HCT116 (cell line): Measurements from ENCODE around the gene CPLX3. TPM values are rescaled to one million over a fixed set of nuclear protein-coding genes. Genes with fewer than 3 reads are reported as not detected.

Experiments used
- ATAC-seq: fragments of 200-7000 bp; cut with Tn5 transposase; 2 replicates; pipeline ENCODE4 v1.9.1; 2020; ENCODE audit warnings: mild to moderate bottlenecking, moderate library complexity
- BruUV-seq: library from RNA; stranded (reverse); fragments of 400-500 nt; replicated peaks from 2 replicates; lab custom pipeline; 2021; lab: Mats Ljungman, UMichigan
- CTCF ChIA-PET: fragments of 300-600 bp; sonication (Branson Sonifier 250); formaldehyde crosslinking; loops from one replicate; lab custom pipeline; 2021; ENCODE audit warnings: antibody characterized with exemption; lab: Charles Lee
- POLR2A ChIA-PET: fragments of 300-600, 350-600 bp; sonication (Branson Sonifier 250); formaldehyde crosslinking; loops from one replicate; lab custom pipeline; 2021; ENCODE audit warnings: antibody characterized with exemption; lab: Charles Lee
- RAD21 ChIA-PET, 2 experiments: fragments of 300-600 bp; sonication (Branson Sonifier 250); formaldehyde crosslinking; loops; one replicate each; lab custom pipeline; 2023; ENCODE audit warnings: low total read pairs in 2 of 2; ENCODE audit not compliant: uncharacterized antibody in 2 of 2, unreplicated experiment in 2 of 2, low non-redundant PET in 1 of 2; lab: Charles Lee
- DNase-seq: peaks from one replicate; pipeline ENCODE4 v3.0.0-alpha.2; 2010; ENCODE audit warnings: low read depth, low spot score
- H2AFZ ChIP-seq: fragments of 200-600 bp; shearing (Covaris generic), sonication (generic); 2 replicates; pipeline ENCODE4 v1.6.1; 2017; ENCODE audit warnings: low read depth, mixed run types, mixed read lengths, antibody characterized with exemption, low read length; ENCODE audit not compliant: poor library complexity, severe bottlenecking
- H3K27ac ChIP-seq: 2 replicates; pipeline ENCODE4 v1.5.1; 2012; ENCODE audit warnings: low read depth, low read length
- H3K27me3 ChIP-seq: fragments of 200-600 bp; sonication (generic); 2 replicates; pipeline ENCODE4 v1.6.1; 2016; ENCODE audit warnings: mixed run types, low read length, mixed read lengths; ENCODE audit not compliant: insufficient read depth
- H3K36me3 ChIP-seq, 2 experiments: fragments of 200-500 bp in 1 of 2; fragments of 200-600 bp in 1 of 2; sonication (Bioruptor generic) in 1 of 2; sonication (generic) in 1 of 2; 2 replicates each; pipeline versions ENCODE4 v1.5.1 to v1.6.1; 2014 to 2016; ENCODE audit warnings: low read length in 2 of 2, inconsistent platforms in 1 of 2, mixed read lengths in 1 of 2, mixed run types in 1 of 2; ENCODE audit not compliant: insufficient read depth in 2 of 2, control insufficient read depth in 1 of 2
- H3K4me1 ChIP-seq, 2 experiments: fragments of 200-600 bp in 1 of 2; sonication (generic) in 1 of 2; 2 replicates each; pipeline versions ENCODE4 v1.5.1 to v1.6.1; 2012 to 2017; ENCODE audit warnings: low read length in 2 of 2, inconsistent platforms in 1 of 2, mild to moderate bottlenecking in 1 of 2, mixed read lengths in 1 of 2, mixed run types in 1 of 2, moderate library complexity in 1 of 2; ENCODE audit not compliant: insufficient read depth in 2 of 2, control insufficient read depth in 1 of 2
- H3K4me2 ChIP-seq: fragments of 200-600 bp; sonication (generic); 2 replicates; pipeline ENCODE4 v1.6.1; 2017; ENCODE audit warnings: mixed run types, low read length, mixed read lengths
- H3K4me3 ChIP-seq, 2 experiments: fragments of 200-600 bp in 1 of 2; sonication (generic) in 1 of 2; replicated peaks in 1 of 2; 2 replicates each; pipeline ENCODE4 v1.5.1; 2011 to 2016; ENCODE audit warnings: low read length in 2 of 2, control low read depth in 1 of 2, low read depth in 1 of 2, mild to moderate bottlenecking in 1 of 2, mixed read lengths in 1 of 2, mixed run types in 1 of 2
- H3K79me2 ChIP-seq: fragments of 200-600 bp; sonication (generic); 2 replicates; pipeline ENCODE4 v1.6.1; 2017; ENCODE audit warnings: mild to moderate bottlenecking, mixed run types, low read length, moderate library complexity, mixed read lengths; ENCODE audit not compliant: insufficient read depth
- H3K9ac ChIP-seq: fragments of 200-600 bp; sonication (generic); 2 replicates; pipeline ENCODE4 v1.6.1; 2016; ENCODE audit warnings: low read length, mixed read lengths
- H3K9me2 ChIP-seq: fragments of 200-600 bp; sonication (generic), shearing (Covaris generic); 2 replicates; pipeline ENCODE4 v1.6.1; 2017; ENCODE audit warnings: mixed run types, mild to moderate bottlenecking, moderate library complexity; ENCODE audit not compliant: insufficient read depth
- H3K9me3 ChIP-seq, 2 experiments: fragments of 200-500 bp in 1 of 2; fragments of 200-600 bp in 1 of 2; sonication (Bioruptor generic) in 1 of 2; sonication (generic) in 1 of 2; 2 replicates each; pipeline ENCODE4 v1.6.1; 2014 to 2017; ENCODE audit warnings: low read length in 2 of 2, mixed read lengths in 2 of 2, inconsistent platforms in 1 of 2, low read depth in 1 of 2, mild to moderate bottlenecking in 1 of 2, mixed run types in 1 of 2, moderate library complexity in 1 of 2; ENCODE audit not compliant: control insufficient read depth in 1 of 2, insufficient read depth in 1 of 2
- H4K20me1 ChIP-seq: fragments of 200-600 bp; sonication (generic), shearing (Covaris generic); 2 replicates; pipeline ENCODE4 v1.6.1; 2017; ENCODE audit warnings: mixed run types, mild to moderate bottlenecking, moderate library complexity; ENCODE audit not compliant: insufficient read depth
- CBX3 ChIP-seq: IDR thresholded peaks from 2 replicates; pipeline ENCODE4 v1.6.1; 2012; ENCODE audit warnings: low read depth
- CEBPB ChIP-seq: IDR thresholded peaks from 2 replicates; pipeline ENCODE4 v1.6.1; 2012; ENCODE audit warnings: low read depth
- CTCF ChIP-seq, 3 experiments: fragments of 200-600 bp in 1 of 3; sonication (generic) in 1 of 3; IDR thresholded peaks in 2 of 3; conservative IDR thresholded peaks in 1 of 3; 2 replicates each; pipeline ENCODE4 v1.5.1; 2012 to 2017; ENCODE audit warnings: low read depth in 2 of 3, low read length in 2 of 3, antibody characterized with exemption in 1 of 3, borderline replicate concordance in 1 of 3, control low read depth in 1 of 3, mild to moderate bottlenecking in 1 of 3, mixed read lengths in 1 of 3, mixed run types in 1 of 3, moderate library complexity in 1 of 3; ENCODE audit not compliant: insufficient read depth in 1 of 3
- EGR1 ChIP-seq: IDR thresholded peaks from 2 replicates; pipeline ENCODE4 v1.6.1; 2012; ENCODE audit warnings: low read depth
- ELF1 ChIP-seq: IDR thresholded peaks from 2 replicates; pipeline ENCODE4 v1.6.1; 2012; ENCODE audit warnings: low read depth, borderline replicate concordance
- EZH2 ChIP-seq: fragments of 200-600 bp; sonication (generic); IDR thresholded peaks from 2 replicates; pipeline ENCODE4 v1.6.1; 2017; ENCODE audit warnings: antibody characterized with exemption, mixed run types
- EZH2phosphoT487 ChIP-seq: fragments of 200-600 bp; IDR thresholded peaks from 2 replicates; pipeline ENCODE4 v1.6.1; 2018; ENCODE audit warnings: antibody characterized with exemption, borderline replicate concordance
- FOSL1 ChIP-seq: IDR thresholded peaks from 2 replicates; pipeline ENCODE4 v1.6.1; 2012; ENCODE audit warnings: low read depth
- JUND ChIP-seq: IDR thresholded peaks from 2 replicates; pipeline ENCODE4 v1.6.1; 2012
- MAX ChIP-seq: IDR thresholded peaks from 2 replicates; pipeline ENCODE4 v1.6.1; 2012
- POLR2A ChIP-seq: IDR thresholded peaks from 2 replicates; pipeline ENCODE4 v1.7.0; 2011; ENCODE audit warnings: borderline replicate concordance; ENCODE audit not compliant: insufficient read depth, insufficient read length; ENCODE audit errors: extremely low read depth
- RAD21 ChIP-seq: IDR thresholded peaks from 2 replicates; pipeline ENCODE4 v1.6.1; 2012; ENCODE audit warnings: low read depth, mild to moderate bottlenecking
- REST ChIP-seq: IDR thresholded peaks from 2 replicates; pipeline ENCODE4 v1.6.1; 2012; ENCODE audit warnings: low read depth
- SP1 ChIP-seq: IDR thresholded peaks from 2 replicates; pipeline ENCODE4 v1.6.1; 2012; ENCODE audit warnings: low read depth
- TCF7L2 ChIP-seq: IDR thresholded peaks from 2 replicates; pipeline ENCODE4 v1.7.0; 2011; ENCODE audit warnings: borderline replicate concordance, inconsistent platforms; ENCODE audit not compliant: insufficient read depth, insufficient read length; ENCODE audit errors: extremely low read depth
- ZBTB33 ChIP-seq: IDR thresholded peaks from 2 replicates; pipeline ENCODE4 v1.6.1; 2011; ENCODE audit warnings: mild to moderate bottlenecking, low read length, moderate library complexity; ENCODE audit not compliant: insufficient replicate concordance; ENCODE audit errors: extremely low read depth
- intact Hi-C: fragments of 100-400 bp; cut with micrococcal nuclease; formaldehyde crosslinking; loops from 2 replicates; pipeline ENCODE4 v1.10.0; 2022
- total RNA-seq: library from RNA; stranded (reverse); gene quantifications from one replicate; pipeline ENCODE4 v1.2.1, GENCODE V29; 2021; ENCODE audit not compliant: unreplicated experiment

CPLX3 gene
- total RNA-seq, 1 experiment from 2014 or later = not detected

GRCh38 chr15:74869726-74870407 lies 43.4 kb downstream of the CPLX3 start:
- no peak overlapping the region for H3K27ac ChIP-seq
- no peak for TF ChIP-seq RAD21
- no peak for TF ChIP-seq ELF1
- no peak for TF ChIP-seq FOSL1
- TF ChIP-seq POLR2A = no peak
- TF ChIP-seq CTCF (IDR thresholded peaks at IDR 0.05 in 2 of 3, conservative IDR thresholded peaks at IDR 0.05 in 1 of 3; ENCODE audit: borderline replicate concordance in 1 of 3, insufficient read depth in 1 of 3, low read depth in 2 of 3, low read length in 2 of 3) = no peak
- no peak for TF ChIP-seq REST
- no peak for TF ChIP-seq ZBTB33
- no peak for TF ChIP-seq SP1
- no peak for TF ChIP-seq CBX3
- TF ChIP-seq MAX = no peak
- TF ChIP-seq EGR1 = no peak
- TF ChIP-seq EZH2phosphoT487 = no peak
- TF ChIP-seq EZH2 = no peak
- TF ChIP-seq TCF7L2 = no peak
- TF ChIP-seq JUND = no peak
- no peak for TF ChIP-seq CEBPB
- TF ChIP-seq, all 23 proteins: peak for 0
- peaks cover 74% of the 10 kb centered on the region for H3K79me2 ChIP-seq
- POLR2A ChIA-PET = no interaction called here
- H3K9me2 ChIP-seq = no peaks in the 10 kb centered on the region
- no TSS peak for BruUV-seq
- no peak for ATAC-seq
- no peaks in the 10 kb centered on the region for H3K27me3 ChIP-seq
- no peak overlapping the region for H3K4me2 ChIP-seq
- no peaks in the 10 kb centered on the region for H4K20me1 ChIP-seq
- H3K4me3 ChIP-seq = no peak overlapping the region
- CTCF ChIA-PET = interaction anchor here (0.8 kb wide), 1 partner anchor 32 kb away, joined by 3 read pairs; no protein-coding TSS in a partner anchor
- intact Hi-C loops = no loop called here
- H3K9me3 ChIP-seq = no peaks in the 10 kb centered on the region
- DNase-seq = no peak
- H2AFZ ChIP-seq = no peak overlapping the region
- RAD21 ChIA-PET = no interaction called here
- peaks cover 15 to 54% of the 10 kb centered on the region in 2 experiments for H3K4me1 ChIP-seq
- no peak overlapping the region for H3K9ac ChIP-seq
- peaks cover 0 to 8% of the 10 kb centered on the region in 2 experiments; a peak in 1 of 4 replicates for H3K36me3 ChIP-seq
